ENCODE results near the gene VPREB3.

DNA sequence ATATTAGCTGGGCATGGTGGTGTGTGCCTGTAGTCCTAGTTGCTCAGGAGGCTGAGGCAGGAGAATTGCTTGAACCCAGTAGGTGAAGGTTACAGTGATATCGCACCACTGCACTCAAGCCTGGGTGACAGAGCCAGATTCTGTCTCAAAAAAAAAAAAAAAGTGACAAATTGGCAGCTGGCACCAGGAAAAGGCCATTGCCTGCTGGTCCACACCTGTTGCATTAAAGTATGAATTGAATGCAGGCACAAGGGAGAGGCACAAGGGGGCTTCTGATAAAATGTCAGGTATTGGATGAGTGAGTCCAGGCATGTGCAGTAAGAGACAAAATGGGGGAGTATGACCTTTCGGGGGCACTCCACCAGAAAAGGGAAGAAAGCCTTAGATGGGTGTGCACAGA is 31.5 kb downstream of the VPREB3 start:
- TF ChIP-seq NBN (IDR thresholded peaks at IDR 0.05) = no peak
- TF ChIP-seq, protein P1, sequence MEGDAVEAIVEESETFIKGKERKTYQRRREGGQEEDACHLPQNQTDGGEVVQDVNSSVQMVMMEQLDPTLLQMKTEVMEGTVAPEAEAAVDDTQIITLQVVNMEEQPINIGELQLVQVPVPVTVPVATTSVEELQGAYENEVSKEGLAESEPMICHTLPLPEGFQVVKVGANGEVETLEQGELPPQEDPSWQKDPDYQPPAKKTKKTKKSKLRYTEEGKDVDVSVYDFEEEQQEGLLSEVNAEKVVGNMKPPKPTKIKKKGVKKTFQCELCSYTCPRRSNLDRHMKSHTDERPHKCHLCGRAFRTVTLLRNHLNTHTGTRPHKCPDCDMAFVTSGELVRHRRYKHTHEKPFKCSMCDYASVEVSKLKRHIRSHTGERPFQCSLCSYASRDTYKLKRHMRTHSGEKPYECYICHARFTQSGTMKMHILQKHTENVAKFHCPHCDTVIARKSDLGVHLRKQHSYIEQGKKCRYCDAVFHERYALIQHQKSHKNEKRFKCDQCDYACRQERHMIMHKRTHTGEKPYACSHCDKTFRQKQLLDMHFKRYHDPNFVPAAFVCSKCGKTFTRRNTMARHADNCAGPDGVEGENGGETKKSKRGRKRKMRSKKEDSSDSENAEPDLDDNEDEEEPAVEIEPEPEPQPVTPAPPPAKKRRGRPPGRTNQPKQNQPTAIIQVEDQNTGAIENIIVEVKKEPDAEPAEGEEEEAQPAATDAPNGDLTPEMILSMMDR (IDR thresholded peaks at IDR 0.05 in 2 of 3, conservative IDR thresholded peaks at IDR 0.05 in 1 of 3; ENCODE audit: control insufficient read depth in 2 of 3, extremely low read depth in 1 of 3, insufficient read depth in 1 of 3, low read depth in 3 of 3, low read length in 3 of 3) = no peak
- TF ChIP-seq RFX5 (IDR thresholded peaks at IDR 0.05; ENCODE audit: low read depth, low read length) = no peak
- TF ChIP-seq, protein P2, sequence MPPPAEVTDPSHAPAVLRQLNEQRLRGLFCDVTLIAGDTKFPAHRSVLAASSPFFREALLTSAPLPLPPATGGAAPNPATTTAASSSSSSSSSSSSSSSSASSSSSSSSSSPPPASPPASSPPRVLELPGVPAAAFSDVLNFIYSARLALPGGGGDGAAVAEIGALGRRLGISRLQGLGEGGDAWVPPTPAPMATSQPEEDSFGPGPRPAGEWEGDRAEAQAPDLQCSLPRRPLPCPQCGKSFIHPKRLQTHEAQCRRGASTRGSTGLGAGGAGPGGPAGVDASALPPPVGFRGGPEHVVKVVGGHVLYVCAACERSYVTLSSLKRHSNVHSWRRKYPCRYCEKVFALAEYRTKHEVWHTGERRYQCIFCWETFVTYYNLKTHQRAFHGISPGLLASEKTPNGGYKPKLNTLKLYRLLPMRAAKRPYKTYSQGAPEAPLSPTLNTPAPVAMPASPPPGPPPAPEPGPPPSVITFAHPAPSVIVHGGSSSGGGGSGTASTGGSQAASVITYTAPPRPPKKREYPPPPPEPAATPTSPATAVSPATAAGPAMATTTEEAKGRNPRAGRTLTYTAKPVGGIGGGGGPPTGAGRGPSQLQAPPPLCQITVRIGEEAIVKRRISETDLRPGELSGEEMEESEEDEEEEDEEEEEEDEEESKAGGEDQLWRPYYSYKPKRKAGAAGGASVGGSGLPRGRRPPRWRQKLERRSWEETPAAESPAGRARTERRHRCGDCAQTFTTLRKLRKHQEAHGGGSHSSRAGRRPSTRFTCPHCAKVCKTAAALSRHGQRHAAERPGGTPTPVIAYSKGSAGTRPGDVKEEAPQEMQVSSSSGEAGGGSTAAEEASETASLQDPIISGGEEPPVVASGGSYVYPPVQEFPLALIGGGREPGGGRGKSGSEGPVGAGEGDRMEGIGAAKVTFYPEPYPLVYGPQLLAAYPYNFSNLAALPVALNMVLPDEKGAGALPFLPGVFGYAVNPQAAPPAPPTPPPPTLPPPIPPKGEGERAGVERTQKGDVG (CRISPR knock-in tag; IDR thresholded peaks at IDR 0.05) = no peak
- no peak for TF ChIP-seq SMC3 (IDR thresholded peaks at IDR 0.05; ENCODE audit: borderline replicate concordance, low read length)
- no peak for TF ChIP-seq FOXK2 (IDR thresholded peaks at IDR 0.05)
- no peak for TF ChIP-seq CREB1 (IDR thresholded peaks at IDR 0.05; ENCODE audit: low read depth)
- TF ChIP-seq, protein P3, sequence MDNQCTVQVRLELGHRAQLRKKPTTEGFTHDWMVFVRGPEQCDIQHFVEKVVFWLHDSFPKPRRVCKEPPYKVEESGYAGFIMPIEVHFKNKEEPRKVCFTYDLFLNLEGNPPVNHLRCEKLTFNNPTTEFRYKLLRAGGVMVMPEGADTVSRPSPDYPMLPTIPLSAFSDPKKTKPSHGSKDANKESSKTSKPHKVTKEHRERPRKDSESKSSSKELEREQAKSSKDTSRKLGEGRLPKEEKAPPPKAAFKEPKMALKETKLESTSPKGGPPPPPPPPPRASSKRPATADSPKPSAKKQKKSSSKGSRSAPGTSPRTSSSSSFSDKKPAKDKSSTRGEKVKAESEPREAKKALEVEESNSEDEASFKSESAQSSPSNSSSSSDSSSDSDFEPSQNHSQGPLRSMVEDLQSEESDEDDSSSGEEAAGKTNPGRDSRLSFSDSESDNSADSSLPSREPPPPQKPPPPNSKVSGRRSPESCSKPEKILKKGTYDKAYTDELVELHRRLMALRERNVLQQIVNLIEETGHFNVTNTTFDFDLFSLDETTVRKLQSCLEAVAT (IDR thresholded peaks at IDR 0.05) = no peak
- no peak for TF ChIP-seq KAT2A (conservative IDR thresholded peaks at IDR 0.05; ENCODE audit: control insufficient read depth, low read depth, low read length)
- TF ChIP-seq, protein P4, sequence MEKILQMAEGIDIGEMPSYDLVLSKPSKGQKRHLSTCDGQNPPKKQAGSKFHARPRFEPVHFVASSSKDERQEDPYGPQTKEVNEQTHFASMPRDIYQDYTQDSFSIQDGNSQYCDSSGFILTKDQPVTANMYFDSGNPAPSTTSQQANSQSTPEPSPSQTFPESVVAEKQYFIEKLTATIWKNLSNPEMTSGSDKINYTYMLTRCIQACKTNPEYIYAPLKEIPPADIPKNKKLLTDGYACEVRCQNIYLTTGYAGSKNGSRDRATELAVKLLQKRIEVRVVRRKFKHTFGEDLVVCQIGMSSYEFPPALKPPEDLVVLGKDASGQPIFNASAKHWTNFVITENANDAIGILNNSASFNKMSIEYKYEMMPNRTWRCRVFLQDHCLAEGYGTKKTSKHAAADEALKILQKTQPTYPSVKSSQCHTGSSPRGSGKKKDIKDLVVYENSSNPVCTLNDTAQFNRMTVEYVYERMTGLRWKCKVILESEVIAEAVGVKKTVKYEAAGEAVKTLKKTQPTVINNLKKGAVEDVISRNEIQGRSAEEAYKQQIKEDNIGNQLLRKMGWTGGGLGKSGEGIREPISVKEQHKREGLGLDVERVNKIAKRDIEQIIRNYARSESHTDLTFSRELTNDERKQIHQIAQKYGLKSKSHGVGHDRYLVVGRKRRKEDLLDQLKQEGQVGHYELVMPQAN (conservative IDR thresholded peaks at IDR 0.05) = no peak

Measured in GM12878 (cell line).